GM04503 (cell line): ENCODE results near the gene NEUROG3.
"Not testable (repeated sequence)": the region's sequence is repeated elsewhere in the genome, so short reads cannot be mapped to it uniquely, and the experiment has no call there.

ENCODE experiments used
- DNase-seq: peaks from one replicate; pipeline ENCODE4 v3.0.0-alpha.2; 2012; ENCODE audit warnings: low read depth

The NEUROG3 gene

DNA sequence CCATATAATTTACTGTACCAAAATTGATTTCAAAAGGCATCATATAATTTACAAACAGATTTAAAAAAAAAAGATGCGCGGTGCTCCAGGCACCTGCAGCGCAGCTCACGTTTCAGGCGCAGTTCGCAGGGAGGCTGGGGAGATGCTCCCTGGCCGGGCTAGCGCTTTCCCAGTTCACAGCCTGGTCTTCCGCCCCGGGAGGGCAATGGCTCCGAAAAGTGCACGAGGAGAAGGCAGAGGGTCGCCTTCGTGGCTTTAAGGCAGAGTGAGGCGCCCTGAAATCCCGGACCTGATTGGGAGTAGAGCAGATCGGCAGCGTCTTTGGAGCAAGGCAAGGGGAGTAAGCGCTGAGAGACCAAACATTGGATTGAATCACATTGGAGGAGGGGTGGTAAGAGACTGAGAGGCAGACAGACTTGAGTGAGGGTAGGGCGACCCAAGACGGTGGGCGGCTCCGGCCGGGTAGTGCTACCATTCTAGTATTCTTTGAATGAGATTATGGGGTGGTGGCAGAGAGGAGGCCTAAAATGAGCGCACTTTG is 1.5 kb downstream of the NEUROG3 start:
- DNase-seq: no peak

DNA sequence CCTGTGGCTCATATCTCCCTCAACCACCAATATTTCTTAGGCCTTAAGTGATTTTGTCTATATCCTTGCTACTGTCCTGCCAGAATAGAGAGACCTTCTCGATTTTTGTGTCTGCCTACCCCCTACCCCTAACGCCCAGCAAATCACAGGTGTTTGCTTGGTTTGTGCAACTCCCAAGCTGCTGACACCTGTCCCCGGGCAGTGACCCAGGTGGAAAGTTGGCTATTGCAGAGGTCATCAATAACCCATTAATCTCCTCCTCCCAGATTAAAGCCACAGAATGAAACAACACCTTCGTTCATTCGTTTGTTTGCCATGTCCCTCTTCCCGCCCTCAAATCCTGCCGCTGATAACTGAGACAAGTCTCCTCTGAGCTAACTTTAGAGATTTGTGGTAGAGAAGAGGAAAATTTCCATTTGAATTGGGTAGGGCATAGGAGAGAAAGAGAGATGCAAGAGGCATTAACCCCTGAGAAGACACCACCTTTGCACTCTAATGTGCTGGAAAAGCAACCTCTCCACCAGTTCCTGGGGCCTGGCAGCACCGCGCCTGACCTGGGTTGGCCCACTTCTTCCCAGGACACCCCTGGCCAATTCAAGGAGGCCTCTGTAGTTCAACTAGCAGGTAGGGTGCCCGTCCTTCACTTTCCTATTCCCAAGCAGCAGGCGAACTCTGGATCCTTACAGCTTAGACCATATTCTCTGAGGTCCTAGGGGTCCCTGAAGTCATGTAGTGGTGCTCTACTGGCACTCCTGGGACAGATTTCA is 3.0 kb downstream of the NEUROG3 start:
- no peak for DNase-seq

DNA sequence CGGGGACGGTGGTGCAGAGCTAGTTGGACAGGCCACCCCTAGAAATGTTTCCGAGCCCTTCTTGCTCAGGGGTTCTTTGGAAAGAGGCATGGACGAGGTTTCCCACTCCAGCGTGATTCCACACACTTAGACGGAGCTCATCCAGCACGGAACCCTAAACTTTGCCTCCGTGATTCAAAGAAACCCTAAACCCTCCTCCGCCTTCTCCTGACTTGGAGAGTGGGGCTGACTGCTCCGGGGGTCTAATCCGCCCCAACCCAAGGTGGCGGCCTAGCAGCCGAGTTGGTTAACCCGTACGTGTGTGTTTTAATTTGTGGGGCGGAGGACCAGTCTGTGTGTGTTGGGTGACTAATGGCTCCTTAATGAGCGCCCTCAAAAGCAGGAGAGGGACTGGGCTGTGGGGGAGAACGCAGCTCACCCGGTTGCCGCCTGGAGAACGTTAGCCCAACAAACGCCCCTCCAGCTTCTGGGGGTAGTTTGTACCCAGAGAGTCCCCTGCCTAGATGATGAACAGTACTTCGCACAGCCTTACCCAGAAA is 3.8 kb downstream of the NEUROG3 start:
- no peak for DNase-seq

- DNase-seq: no peak
Measured at GRCh38 chr10:69568472-69569395, 4.5 kb downstream of the NEUROG3 start.

- DNase-seq: no peak
Measured at GRCh38 chr10:69567920-69568319, 5.3 kb downstream of the NEUROG3 start.

GRCh38 chr10:69562731-69563254 is 10.4 kb downstream of the NEUROG3 start:
- no peak for DNase-seq

- DNase-seq: no peak
Measured at GRCh38 chr10:69559525-69559924, 13.7 kb downstream of the NEUROG3 start.

DNA sequence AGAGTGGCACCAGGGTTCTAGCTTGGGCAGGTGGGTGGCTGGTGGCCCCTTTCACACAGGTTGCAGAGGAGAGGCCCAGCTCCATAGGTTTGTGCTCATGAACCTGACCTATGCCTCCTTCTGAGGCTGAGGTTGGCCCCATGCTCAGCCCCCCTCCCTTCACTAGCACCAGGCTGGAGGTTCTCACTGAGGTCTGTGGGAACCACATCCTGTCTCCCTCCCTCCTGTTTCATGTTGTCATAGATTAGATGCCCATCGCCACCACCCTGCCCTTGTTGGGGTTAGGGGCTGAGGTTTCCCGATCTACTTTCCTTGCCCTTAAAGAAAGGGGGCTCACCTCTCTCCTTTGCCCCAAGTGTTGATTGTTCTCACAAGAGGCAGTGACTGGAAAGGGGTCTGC is 14.7 kb downstream of the NEUROG3 start:
- no peak for DNase-seq

DNA sequence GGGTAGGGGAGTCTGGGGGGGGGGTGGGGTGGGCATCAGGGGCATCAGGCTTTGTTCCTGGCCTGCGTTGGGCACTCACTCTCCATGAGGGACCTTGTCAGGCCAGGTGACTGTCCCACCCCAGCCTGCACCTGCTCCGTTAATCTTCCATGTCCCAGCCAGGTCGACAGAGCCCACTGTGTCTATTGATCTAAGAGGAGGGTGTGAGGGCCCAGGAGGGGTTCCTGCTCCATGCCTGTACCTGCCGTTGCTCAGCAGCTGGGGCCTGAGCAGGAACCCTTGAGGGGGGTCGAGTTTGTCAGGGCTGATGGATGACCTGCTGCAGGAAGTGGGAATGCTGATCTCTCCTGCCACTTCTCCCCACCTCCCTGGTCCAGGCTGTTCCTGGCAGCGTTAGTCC is 18.6 kb downstream of the NEUROG3 start:
- no peak for DNase-seq

DNA sequence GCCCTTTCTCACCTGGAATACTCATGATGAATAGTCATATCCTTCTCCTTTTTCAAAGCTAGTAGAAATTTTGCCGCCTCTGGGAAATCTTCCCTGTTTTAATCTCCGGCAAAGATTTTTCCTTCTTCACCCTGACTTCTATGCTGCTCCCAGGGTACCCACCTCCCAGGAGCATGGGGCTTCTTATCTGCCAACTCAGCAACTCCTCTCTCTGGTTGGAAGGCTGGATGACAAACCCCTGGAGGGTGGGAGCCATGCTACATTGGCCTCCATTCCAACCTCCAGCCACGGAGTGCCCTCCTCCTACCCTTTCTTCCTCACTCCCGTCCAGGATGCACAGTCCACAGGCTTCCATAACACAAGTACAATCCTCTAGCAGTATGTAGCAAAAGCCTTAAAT is 19.9 kb downstream of the NEUROG3 start:
- DNase-seq: no peak

DNA sequence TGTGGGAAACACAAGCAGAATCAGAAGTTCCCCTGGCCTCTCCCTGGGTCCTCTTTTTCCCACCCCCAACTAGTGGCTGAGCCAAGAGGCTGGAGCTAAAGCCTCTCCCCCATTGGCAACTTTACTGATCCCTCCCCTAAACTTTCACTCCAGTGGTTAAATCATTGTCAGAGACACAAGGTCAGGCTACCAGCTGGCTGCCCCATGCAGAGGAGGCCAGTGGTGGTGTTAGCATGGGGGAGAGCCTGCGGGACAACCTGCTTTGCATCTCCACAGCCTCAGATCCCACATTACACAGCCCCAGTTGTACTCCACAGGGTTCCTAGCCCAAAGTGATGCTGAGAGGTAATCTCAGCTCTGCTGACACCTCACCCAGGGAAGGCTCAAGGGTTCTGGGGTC is 21.0 kb downstream of the NEUROG3 start:
- DNase-seq: no peak

- DNase-seq: no peak
Measured at GRCh38 chr10:69549959-69550358, 23.3 kb downstream of the NEUROG3 start.

- DNase-seq: no peak
Measured at GRCh38 chr10:69541463-69541862, 31.8 kb downstream of the NEUROG3 start.

DNA sequence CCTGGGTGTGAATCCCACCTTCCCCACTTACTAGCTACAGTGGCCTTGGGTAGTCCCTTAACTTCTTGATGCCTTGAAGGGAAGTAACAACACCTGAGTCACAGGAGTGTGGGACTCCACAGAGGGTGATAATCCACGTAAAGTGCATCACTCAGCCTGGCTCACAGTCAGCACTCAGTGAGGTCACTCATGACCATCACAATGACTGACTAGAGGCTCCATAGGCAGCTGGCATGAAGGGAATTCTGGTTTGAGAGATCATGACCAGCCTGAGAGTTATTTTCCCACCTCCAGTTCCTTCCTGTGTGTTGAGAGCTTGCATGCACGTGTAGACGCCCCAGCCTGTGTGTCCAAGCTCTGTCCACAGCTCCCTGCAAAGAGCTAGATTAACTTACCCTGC is 34.8 kb downstream of the NEUROG3 start:
- DNase-seq: no peak

DNA sequence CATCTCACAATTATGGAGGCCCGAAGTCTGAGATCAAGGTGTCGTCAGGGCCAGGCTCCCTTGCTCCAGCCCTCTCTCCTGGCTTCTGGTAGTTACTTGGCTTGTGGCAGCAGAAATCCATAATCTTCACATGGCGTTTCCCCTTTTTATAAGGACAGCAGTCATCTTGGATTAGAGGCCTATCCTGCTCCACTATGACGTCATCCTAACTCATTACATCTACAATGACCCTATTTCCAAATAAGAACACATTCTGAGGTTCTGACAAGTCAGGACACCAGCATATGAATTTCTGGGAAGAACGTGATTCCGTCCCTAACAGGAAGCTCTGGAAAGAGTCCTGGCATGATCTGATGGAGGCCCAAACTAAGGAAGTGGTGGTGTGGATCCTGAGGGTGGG is 35.8 kb downstream of the NEUROG3 start:
- DNase-seq: no peak

DNA sequence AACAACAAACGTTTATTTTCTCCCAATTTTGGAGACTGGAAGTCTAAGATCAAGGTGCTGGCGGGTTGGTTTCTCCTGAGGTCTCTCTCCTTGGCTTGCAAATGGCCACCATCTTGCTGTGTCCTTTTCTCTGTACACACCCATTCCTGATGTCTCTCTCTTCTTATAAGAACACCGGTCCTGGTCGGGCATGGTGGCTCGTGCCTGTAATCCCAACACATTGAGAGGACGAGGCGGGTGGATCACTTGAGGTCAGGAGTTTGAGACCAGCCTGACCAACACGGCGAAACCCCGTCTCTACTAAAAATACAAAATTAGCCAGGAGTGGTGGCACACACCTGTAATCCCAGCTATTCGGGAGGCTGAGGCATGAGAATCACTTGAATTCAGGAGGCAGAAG is 36.7 kb downstream of the NEUROG3 start:
- DNase-seq: not testable (repeated sequence)

DNA sequence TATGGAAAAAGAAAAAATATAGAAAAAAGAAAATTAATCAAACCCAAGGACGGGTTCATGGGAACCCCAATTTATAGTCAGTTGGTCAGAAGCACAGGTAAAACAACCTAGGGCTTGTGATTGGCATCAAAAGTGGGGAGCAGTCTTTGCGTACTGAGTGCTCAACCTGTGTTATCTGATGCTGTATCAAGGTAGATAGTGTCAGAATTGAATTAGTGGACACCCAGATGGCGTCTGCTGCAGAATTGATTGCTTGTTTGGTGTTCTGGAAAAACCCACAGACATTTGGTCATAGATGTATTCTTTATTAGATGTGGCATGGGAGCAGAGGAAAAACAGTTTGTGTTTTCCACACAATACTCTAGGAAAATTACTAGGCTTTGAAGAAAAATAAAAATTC is 39.6 kb downstream of the NEUROG3 start:
- DNase-seq: no peak

DNA sequence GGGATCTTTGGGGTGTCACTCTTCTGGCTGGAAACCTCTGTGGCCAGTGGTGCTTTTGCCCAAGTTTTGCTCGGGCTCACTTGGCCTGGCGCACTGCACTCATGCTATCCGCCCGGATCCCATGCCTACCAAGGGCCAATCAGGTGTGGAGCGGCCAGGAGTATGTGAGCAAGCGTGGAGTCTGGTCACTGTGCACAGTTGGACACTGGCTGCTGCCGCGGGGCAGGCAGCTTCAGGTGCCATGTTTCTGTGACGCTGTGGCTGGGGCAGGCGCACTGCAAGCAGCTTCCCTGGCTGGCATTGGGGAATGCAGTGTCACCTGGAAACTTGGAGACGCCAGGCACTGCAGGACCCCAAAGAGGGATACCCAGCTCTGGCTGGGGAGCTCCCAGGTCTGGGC is 45.3 kb downstream of the NEUROG3 start:
- no peak for DNase-seq
